KBM-7 (cell line): ENCODE results near the gene CEMIP2.
A peak's percentile ranks its signal among the peaks of the same experiment; 100 is the strongest.

ENCODE experiments used
- DNase-seq: peaks from one replicate; pipeline ENCODE4 v3.0.0-alpha.2; 2015
- in situ Hi-C: fragments of 300-500 bp; cut with MboI; formaldehyde crosslinking; loops from 2 replicates; pipeline ENCODE4 v1.14.3; 2020; ENCODE audit warnings: low sequenced_read_pairs, low pct_unique_long_range_greater_than_20kb, mixed read lengths

CEMIP2 gene

GRCh38 chr9:71685988-71686387 lies 82.3 kb downstream of the CEMIP2 start:
- no peak for DNase-seq
- in situ Hi-C loops, result no loop called here

- peak; percentile 68 for DNase-seq
- in situ Hi-C loops, result no loop called here
Observed at GRCh38 chr9:71685394-71685793, 82.9 kb downstream of the CEMIP2 start.

- in situ Hi-C loops, result no loop called here
- no peak for DNase-seq
Observed at GRCh38 chr9:71684566-71684965, 83.7 kb downstream of the CEMIP2 start.

- in situ Hi-C loops, result no loop called here
Observed at GRCh38 chr9:71683598-71684235, 84.6 kb downstream of the CEMIP2 start.

GRCh38 chr9:71681708-71682272 lies 86.5 kb downstream of the CEMIP2 start:
- in situ Hi-C loops, result no loop called here
- DNase-seq, result no peak

More at GRCh38 chr9:71683598-71684235, 84.6 kb downstream of the CEMIP2 start:
- DNase-seq, result peak; percentile 17

GRCh38 chr9:71681104-71681707 lies 87.1 kb downstream of the CEMIP2 start:
- in situ Hi-C loops, result no loop called here
- no peak for DNase-seq

- DNase-seq, result no peak
- in situ Hi-C loops, result no loop called here
Observed at GRCh38 chr9:71680189-71680980, 87.9 kb downstream of the CEMIP2 start.

- in situ Hi-C loops, result no loop called here
- no peak for DNase-seq
Observed at GRCh38 chr9:71678999-71679398, 89.3 kb downstream of the CEMIP2 start.

GRCh38 chr9:71677209-71677608 lies 91.1 kb downstream of the CEMIP2 start:
- in situ Hi-C loops, result no loop called here
- no peak for DNase-seq

GRCh38 chr9:71676460-71676859 lies 91.9 kb downstream of the CEMIP2 start:
- in situ Hi-C loops, result no loop called here
- no peak for DNase-seq

GRCh38 chr9:71675857-71676165 lies 92.5 kb downstream of the CEMIP2 start:
- in situ Hi-C loops, result no loop called here
- DNase-seq, result no peak

- DNase-seq, result peak; percentile 13
- in situ Hi-C loops, result no loop called here
Observed at GRCh38 chr9:71675105-71675856, 93.0 kb downstream of the CEMIP2 start.

- no peak for DNase-seq
- in situ Hi-C loops, result no loop called here
Observed at GRCh38 chr9:71672573-71672972, 95.7 kb downstream of the CEMIP2 start.

GRCh38 chr9:71671289-71671688 lies 97.0 kb downstream of the CEMIP2 start:
- in situ Hi-C loops, result no loop called here
- DNase-seq, result no peak

GRCh38 chr9:71670121-71670520 lies 98.2 kb downstream of the CEMIP2 start:
- in situ Hi-C loops, result no loop called here
- no peak for DNase-seq

GRCh38 chr9:71669284-71669995 lies 98.9 kb downstream of the CEMIP2 start:
- in situ Hi-C loops, result no loop called here
- DNase-seq, result no peak

- DNase-seq, result no peak
- in situ Hi-C loops, result no loop called here
Observed at GRCh38 chr9:71668717-71669116, 99.6 kb downstream of the CEMIP2 start.

GRCh38 chr9:71665247-71665646 lies 103.1 kb downstream of the CEMIP2 start:
- no peak for DNase-seq
- in situ Hi-C loops, result no loop called here

- in situ Hi-C loops, result no loop called here
- DNase-seq, result no peak
Observed at GRCh38 chr9:71664566-71664965, 103.7 kb downstream of the CEMIP2 start.
